ENCODE data around the gene FBXO41. TPM values are rescaled to one million over a fixed set of nuclear protein-coding genes. Genes with fewer than 3 reads are reported as not detected.

FBXO41 gene
- total RNA-seq, 1 experiment from 2014 or later = 6.5 TPM

DNA sequence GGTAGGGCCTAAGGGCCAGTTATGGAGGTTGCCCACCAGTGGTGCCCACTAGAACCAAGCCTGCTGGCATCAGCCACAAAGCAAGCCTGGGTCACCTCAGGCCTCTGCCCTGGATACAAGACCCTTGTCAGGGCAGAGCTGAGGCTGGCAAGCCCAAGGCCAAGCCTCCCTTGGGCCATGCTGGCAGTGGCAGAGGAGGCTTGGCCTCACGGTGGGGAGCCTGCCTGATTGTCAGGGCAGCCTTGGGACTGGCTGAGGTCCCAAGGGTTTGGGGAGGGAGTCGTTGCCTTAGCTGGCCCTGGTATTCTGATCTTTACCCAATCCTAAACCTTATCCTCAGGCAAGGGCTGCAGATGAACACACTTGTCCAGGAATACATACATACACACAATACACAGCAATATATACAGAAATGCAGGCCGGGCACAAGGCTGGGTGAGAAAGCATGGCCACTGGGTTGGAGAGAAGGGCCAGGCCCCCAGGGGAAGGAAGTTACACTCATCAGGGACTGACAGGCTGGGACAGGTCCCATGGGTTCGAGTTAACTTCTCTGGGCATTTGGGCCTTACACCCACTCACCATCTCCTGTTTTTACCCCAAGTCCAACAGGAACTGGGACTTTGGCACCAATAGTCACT is 29.2 kb downstream of the FBXO41 start:
- peak; percentile 41; the same call in 1 of the 2 replicates for TF ChIP-seq POLR2AphosphoS5 (IDR thresholded peaks at IDR 0.05; ENCODE audit: low read depth, low read length)
- no peak for TF ChIP-seq SIN3A (IDR thresholded peaks at IDR 0.05; ENCODE audit: borderline replicate concordance, insufficient read depth, low read depth, low read length)
- no peak overlapping the region for H3K4me3 ChIP-seq (ENCODE audit: low read depth in 2 of 2, low read length in 2 of 2)
- no peaks in the 10 kb centered on the region for H3K9me3 ChIP-seq (ENCODE audit: control insufficient read depth, insufficient read depth, low read depth, low read length)
- no peaks in the 10 kb centered on the region for H3K4me1 ChIP-seq (ENCODE audit: control insufficient read depth, insufficient read depth, low read length)
- peaks cover 7% of the 10 kb centered on the region for H3K36me3 ChIP-seq (ENCODE audit: control insufficient read depth, insufficient read depth, low read length)
- ChIA-PET POLR2A (interaction anchor here (1.2 kb wide), 1 partner anchor 22 kb away, joined by 4 read pairs; the partner anchor contains the start of gene PRADC1), CTCF (no interaction called here)
- DNase-seq (ENCODE audit: low read depth, low spot score) = no peak
- no TSS peak for BruUV-seq (replicated peaks)
- H3K27me3 ChIP-seq (ENCODE audit: control insufficient read depth, insufficient read depth, low read length) = no peaks in the 10 kb centered on the region
- intact Hi-C loops (cut with micrococcal nuclease; ENCODE audit: unreplicated experiment) (no loop called here), in situ Hi-C loops (cut with HindIII; ENCODE audit: low pct_unique_long_range_greater_than_20kb, low sequenced_read_pairs) (no loop called here)
- H3K27ac ChIP-seq (ENCODE audit: low read length) = no peak overlapping the region
- peak; percentile 13; the same call in 1 of the 2 replicates for ATAC-seq

DNA sequence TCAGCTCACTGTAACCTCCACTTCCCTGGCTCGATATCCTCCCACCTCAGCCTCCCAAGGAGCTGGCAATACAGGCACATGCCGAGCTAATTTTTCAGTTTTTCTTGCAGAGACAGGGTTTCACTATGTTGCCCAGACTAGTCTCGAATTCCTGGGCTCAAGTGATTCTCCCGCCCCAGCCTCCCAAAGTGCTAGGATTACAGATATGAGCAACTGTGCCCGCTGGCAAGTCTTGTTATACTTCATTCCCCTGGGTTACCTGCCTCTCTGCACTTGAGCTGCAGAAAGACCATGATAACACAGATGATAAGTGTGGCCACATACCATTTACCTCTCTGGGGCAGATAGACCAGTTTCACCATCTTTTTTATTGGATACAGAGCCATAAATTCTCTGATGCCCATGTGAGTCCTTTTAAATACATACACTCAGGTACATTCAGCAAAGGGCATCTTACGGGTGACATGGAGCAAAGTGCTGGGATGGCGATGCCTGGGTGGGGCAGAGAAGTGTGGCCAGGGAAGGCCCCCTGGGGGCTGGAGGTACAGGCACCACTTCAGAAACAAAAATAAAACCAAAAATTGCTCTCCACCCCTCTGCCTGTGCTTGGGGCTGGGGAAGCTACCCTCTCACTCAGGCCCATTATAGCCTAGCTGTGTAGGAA is 29.8 kb downstream of the FBXO41 start:
- Histone ChIP-seq H3K36me3 (ENCODE audit: control insufficient read depth, insufficient read depth, low read length) (peaks cover 9% of the 10 kb centered on the region), H3K4me1 (ENCODE audit: control insufficient read depth, insufficient read depth, low read length) (no peaks in the 10 kb centered on the region), H3K27me3 (ENCODE audit: control insufficient read depth, insufficient read depth, low read length) (no peaks in the 10 kb centered on the region), H3K4me3 (ENCODE audit: low read depth in 2 of 2, low read length in 2 of 2) (no peak overlapping the region), H3K27ac (ENCODE audit: low read length) (no peak overlapping the region), H3K9me3 (ENCODE audit: control insufficient read depth, insufficient read depth, low read depth, low read length) (no peaks in the 10 kb centered on the region)
- in situ Hi-C loops (cut with HindIII; ENCODE audit: low pct_unique_long_range_greater_than_20kb, low sequenced_read_pairs) = no loop called here
- POLR2A ChIA-PET = interaction anchor here (0.6 to 1.2 kb wide), 2 partner anchors 22 to 71 kb away, joined by 4 to 10 read pairs; partner anchors contain the start of gene PRADC1
- ATAC-seq = 0 out of 2 replicates have a peak, but pooled peaks have one; percentile 3
- CTCF ChIA-PET = no interaction called here
- intact Hi-C loops (cut with micrococcal nuclease; ENCODE audit: unreplicated experiment) = no loop called here
- no peak for DNase-seq (ENCODE audit: low read depth, low spot score)
- TF ChIP-seq TCF7L2 (IDR thresholded peaks at IDR 0.05; ENCODE audit: low read depth, low read length) = no peak
- TF ChIP-seq, protein P1, sequence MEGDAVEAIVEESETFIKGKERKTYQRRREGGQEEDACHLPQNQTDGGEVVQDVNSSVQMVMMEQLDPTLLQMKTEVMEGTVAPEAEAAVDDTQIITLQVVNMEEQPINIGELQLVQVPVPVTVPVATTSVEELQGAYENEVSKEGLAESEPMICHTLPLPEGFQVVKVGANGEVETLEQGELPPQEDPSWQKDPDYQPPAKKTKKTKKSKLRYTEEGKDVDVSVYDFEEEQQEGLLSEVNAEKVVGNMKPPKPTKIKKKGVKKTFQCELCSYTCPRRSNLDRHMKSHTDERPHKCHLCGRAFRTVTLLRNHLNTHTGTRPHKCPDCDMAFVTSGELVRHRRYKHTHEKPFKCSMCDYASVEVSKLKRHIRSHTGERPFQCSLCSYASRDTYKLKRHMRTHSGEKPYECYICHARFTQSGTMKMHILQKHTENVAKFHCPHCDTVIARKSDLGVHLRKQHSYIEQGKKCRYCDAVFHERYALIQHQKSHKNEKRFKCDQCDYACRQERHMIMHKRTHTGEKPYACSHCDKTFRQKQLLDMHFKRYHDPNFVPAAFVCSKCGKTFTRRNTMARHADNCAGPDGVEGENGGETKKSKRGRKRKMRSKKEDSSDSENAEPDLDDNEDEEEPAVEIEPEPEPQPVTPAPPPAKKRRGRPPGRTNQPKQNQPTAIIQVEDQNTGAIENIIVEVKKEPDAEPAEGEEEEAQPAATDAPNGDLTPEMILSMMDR (IDR thresholded peaks at IDR 0.05) = no peak
- no peak for TF ChIP-seq POLR2AphosphoS5 (IDR thresholded peaks at IDR 0.05; ENCODE audit: low read depth, low read length)
- TF ChIP-seq, protein P2, sequence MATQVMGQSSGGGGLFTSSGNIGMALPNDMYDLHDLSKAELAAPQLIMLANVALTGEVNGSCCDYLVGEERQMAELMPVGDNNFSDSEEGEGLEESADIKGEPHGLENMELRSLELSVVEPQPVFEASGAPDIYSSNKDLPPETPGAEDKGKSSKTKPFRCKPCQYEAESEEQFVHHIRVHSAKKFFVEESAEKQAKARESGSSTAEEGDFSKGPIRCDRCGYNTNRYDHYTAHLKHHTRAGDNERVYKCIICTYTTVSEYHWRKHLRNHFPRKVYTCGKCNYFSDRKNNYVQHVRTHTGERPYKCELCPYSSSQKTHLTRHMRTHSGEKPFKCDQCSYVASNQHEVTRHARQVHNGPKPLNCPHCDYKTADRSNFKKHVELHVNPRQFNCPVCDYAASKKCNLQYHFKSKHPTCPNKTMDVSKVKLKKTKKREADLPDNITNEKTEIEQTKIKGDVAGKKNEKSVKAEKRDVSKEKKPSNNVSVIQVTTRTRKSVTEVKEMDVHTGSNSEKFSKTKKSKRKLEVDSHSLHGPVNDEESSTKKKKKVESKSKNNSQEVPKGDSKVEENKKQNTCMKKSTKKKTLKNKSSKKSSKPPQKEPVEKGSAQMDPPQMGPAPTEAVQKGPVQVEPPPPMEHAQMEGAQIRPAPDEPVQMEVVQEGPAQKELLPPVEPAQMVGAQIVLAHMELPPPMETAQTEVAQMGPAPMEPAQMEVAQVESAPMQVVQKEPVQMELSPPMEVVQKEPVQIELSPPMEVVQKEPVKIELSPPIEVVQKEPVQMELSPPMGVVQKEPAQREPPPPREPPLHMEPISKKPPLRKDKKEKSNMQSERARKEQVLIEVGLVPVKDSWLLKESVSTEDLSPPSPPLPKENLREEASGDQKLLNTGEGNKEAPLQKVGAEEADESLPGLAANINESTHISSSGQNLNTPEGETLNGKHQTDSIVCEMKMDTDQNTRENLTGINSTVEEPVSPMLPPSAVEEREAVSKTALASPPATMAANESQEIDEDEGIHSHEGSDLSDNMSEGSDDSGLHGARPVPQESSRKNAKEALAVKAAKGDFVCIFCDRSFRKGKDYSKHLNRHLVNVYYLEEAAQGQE (IDR thresholded peaks at IDR 0.05; ENCODE audit: insufficient read depth in 1 of 2, low read depth in 2 of 2, low read length in 1 of 2) = no peak
- TF ChIP-seq SIN3A (IDR thresholded peaks at IDR 0.05; ENCODE audit: borderline replicate concordance, insufficient read depth, low read depth, low read length) = no peak
- no TSS peak for BruUV-seq (replicated peaks)
